Activated naive CD4-positive, alpha-beta T cell treated with Interleukin-2 at 50 U/mL for 16 hours (primary cell): Measurements from ENCODE around the gene TMEM131.
"Not testable (repeated sequence)": the region's sequence is repeated elsewhere in the genome, so short reads cannot be mapped to it uniquely, and the experiment has no call there.

Source experiments
- DNase-seq: peaks from one replicate; pipeline ENCODE4 v3.0.0-alpha.2; 2020

The TMEM131 gene

GRCh38 chr2:97991081-97991856 lies 4.5 kb downstream of the TMEM131 start:
- DNase-seq: no peak

GRCh38 chr2:97988722-97989121 lies 7.0 kb downstream of the TMEM131 start:
- no peak for DNase-seq

- DNase-seq: no peak
Measured at GRCh38 chr2:97985998-97986397, 9.8 kb downstream of the TMEM131 start.

- DNase-seq: no peak
Measured at GRCh38 chr2:97983698-97984097, 12.1 kb downstream of the TMEM131 start.

GRCh38 chr2:97983134-97983533 lies 12.6 kb downstream of the TMEM131 start:
- no peak for DNase-seq

GRCh38 chr2:97982621-97983020 lies 13.1 kb downstream of the TMEM131 start:
- no peak for DNase-seq

GRCh38 chr2:97981961-97982360 lies 13.8 kb downstream of the TMEM131 start:
- no peak for DNase-seq

DNA sequence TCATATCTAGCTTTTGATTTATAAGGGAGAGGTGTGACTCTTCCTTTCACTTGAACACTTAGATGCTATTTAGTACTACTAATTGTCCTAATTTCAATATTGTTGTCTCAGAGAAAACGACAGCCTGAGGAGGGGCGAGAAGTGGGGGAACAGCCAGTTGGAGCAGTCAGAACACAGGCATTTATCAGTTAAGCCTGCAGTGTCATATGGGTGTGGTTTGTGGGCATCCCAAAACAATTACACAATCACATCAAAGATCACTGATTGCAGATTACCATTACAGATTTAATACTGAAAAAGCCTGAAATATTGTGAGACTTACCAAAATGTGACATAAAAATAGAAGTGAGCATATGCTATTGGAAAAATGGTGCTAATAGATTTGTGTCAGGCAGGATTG lies 15.8 kb downstream of the TMEM131 start:
- no peak for DNase-seq

DNA sequence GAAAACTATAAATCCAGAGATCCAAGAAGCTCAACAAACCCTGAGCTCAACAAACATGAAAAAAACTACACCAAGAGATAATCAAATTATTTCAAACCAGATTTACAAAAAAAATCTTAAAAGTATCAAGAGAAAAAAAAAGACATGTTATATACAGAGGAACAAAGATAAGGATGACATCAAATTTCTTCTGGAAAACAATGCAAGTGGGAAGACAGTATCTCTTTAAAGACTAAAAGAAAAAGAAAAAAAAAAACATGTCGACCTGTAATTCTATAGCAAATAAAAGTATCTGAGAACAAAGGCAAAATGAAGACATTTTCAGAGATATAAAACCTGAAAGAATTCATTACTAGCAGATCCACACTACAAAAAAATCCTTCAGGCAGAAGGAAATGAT lies 21.3 kb downstream of the TMEM131 start:
- no peak for DNase-seq

- no peak for DNase-seq
Measured at GRCh38 chr2:97970293-97971060, 25.3 kb downstream of the TMEM131 start.

- no peak for DNase-seq
Measured at GRCh38 chr2:97969081-97970067, 26.4 kb downstream of the TMEM131 start.

DNA sequence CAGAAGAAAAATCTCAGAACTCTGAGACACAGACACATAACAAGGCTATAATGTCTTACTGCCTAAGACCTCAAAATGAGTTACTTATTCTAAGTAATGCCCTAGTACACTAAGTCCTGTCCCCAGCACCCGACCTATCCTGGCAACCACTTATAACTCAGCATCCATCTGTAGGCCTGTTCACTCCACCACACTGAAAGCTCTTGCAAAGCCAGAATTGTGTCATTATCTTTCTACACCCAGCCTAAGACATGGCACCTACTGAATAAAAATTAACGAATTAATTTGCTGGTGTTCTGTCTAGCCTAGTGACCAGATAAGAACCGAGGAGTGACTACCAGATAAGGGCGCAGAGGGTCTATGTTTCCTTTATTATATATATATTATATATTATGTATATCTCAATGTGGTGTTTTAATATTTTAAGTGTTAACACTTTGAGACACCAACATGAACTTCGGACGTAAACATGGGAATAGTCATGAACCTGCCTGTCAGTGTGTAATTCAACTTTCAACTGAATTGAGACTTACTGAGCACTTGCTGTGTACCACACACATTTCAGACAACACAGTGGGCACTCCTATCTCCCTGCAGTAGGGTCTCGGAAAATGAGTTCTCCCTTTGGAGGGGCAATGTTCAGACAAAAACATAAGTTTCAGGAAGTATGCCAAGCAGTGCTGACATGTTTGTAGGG lies 27.7 kb downstream of the TMEM131 start:
- no peak for DNase-seq

DNA sequence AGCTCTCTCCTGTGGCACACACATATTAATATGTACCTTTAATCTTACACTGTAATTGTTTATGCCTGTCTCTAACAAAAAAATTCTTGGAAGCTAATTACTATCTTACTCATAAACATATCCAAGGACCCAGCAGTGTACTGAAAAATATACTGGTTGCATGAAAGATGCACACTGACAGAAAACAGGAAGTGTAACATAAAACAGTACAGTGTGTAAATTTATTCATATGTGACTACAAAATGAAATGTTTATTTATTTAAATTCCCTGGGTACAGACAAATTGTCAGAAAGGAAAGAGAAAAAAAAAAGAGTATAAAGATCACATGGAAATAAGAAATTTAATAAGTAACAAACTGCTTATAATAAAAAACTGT lies 28.5 kb downstream of the TMEM131 start:
- no peak for DNase-seq

DNA sequence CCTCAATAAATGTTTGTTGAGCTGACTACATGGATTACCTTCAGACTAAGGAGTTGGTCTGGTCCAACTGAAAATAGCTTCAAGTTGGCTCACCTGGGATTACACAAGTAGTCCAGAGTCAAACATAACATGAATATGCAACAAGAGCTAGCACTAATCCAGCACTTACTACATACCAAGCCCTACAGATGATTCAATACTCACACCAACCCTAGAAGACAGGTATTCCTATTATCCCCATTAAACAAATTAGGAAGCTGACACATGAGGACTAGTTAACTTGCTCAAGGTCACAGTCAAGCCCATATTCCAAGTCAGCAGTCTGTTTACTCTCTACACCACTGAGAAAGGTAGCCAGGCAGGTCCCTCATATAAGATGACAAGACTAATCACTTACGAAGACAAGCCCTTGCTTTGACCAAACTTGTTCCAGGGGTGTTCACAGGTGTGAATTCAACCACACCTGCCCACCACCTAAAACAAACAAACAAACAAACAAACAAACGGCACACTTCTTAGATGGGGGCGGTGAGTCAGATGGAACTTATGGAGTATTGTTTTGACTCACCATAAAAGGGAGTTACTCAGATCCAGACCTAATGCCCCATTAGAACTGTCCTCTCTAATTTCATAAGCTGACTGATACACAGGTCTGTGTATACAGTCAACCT lies 29.1 kb downstream of the TMEM131 start:
- DNase-seq: no peak

GRCh38 chr2:97965116-97965515 lies 30.6 kb downstream of the TMEM131 start:
- no peak for DNase-seq

DNA sequence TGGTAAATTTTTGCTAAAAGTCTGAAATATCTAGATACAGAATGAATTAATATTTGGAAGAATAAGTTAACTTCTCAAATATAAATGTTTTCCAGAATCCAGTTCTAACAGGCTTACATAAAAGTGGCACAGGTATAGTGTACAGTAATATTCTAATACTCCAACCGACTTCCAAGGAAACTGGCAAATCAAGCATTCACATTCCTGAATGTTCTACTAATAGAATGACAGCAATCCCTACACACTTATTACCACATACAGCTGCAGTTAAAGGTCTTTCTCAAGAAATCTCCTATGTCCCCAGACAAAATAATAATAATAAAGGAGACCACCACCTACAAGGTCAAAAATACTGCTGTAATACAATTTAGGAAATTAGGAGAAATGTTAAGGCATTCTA lies 31.9 kb downstream of the TMEM131 start:
- DNase-seq: no peak

DNA sequence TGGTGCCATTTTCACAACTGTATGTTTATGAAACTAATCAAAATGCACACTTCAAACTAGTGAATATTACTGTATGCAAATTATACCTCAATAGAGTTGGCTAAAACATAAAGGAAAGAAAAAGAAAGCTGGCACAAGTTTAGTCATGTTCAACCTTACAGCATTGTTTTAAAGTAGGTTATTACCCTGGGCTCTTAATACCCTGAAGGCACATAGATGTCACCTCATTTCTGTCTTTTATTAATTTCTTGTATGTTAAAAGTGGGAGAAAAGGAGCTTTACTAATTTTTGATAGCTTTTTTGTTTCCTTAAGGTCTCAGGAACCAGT lies 32.7 kb downstream of the TMEM131 start:
- DNase-seq: no peak

DNA sequence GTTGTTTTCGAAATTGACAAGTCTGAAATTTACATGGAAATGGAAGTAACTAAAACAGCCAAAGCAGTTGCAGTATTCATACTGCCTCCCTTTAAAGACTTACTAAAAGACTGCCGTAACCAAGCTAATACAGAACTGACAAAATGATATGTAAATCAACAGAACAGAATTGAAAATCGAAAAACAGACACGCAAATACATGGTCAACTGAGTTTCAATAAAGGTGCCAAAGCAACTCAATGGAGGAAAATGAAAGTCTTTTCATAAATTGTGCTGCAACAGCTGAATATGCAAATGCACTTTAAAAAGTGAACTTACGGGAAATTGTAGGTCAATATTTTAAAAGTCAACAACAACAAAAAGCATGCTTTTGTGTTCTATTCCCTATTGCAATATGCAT lies 34.2 kb downstream of the TMEM131 start:
- no peak for DNase-seq

GRCh38 chr2:97958184-97958583 lies 37.6 kb downstream of the TMEM131 start:
- no peak for DNase-seq

DNA sequence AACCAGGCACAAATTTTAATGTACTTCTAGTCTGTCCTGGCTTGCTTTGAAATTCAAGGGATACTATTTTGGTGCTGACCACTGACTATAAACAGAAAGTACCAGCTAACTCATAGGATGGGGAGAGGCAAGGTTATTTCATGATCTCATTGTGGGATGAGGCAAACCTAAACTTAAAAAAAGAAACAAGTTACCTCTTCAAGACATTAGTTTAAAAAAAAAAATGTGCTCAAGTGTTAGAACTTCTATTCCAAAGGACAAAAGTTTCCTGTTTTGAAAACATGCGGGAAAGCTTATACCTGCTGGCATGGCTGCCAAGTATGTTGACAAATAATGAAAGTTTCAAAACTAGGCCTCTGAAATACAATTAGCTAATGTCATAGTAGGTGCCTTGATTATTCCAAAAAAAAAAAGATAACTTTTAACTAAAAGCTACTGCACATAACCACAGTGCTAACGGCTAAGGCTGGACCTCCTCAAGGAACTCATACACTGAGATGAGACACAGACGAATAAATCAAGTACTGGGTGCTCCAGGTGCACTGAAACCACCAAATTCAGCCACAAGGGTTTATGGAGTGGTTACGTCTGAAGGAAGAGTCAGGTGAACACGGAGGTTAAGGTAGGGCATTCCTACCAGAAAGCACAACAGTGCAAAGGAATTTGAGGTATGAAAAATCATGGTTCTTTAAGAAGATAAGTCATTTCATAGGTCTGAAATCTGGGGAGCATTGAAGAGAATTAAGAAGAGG lies 38.1 kb downstream of the TMEM131 start:
- DNase-seq: no peak

DNA sequence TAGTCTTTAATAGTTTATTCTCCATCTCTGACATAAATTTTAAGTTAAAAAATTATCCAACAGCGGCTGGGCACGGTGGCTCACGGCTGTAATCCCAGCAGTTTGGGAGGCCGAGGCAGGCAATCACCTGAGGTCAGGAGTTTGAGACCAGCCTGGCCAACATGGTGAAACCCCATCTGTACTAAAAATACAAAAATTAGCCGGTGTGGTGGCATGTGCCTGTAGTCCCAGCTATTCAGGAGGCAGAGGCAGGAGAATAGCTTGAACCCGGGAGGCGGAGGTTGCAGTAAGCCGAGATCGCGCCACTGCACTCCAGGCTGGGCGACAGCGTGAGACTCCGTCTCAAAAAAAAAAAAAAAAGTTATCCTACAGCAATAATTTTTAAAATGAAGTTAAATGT lies 39.0 kb downstream of the TMEM131 start:
- not testable (repeated sequence) for DNase-seq
